A549 (cell line): ENCODE data around the gene DYRK1A. TPM values are rescaled to one million over a fixed set of nuclear protein-coding genes. Genes with fewer than 3 reads are reported as not detected.

Source experiments
- ATAC-seq, 2 experiments: fragments of 200-7000 bp in 1 of 2; fragments of >200 bp in 1 of 2; cut with Nextera tagmentation in 1 of 2; cut with Tn5 transposase in 1 of 2; 3 replicates each; pipeline versions ENCODE4 v1.8.0 to v1.9.1; 2018 to 2020; ENCODE audit warnings: mild to moderate bottlenecking in 1 of 2, moderate library complexity in 1 of 2
- CTCF ChIA-PET: fragments of 300-600 bp; sonication (Branson Sonifier 250); formaldehyde crosslinking; extraction: SDS; loops from one replicate; lab custom pipeline; 2021; ENCODE audit warnings: antibody characterized with exemption, inconsistent platforms; lab: Yijun Ruan, JAX
- POLR2A ChIA-PET: fragments of 350-600 bp; formaldehyde crosslinking; extraction: SDS; loops from one replicate; lab custom pipeline; 2021; ENCODE audit warnings: antibody characterized with exemption, inconsistent platforms; lab: Yijun Ruan, JAX
- DNase-seq, 2 experiments: peaks; one replicate each; pipeline versions ENCODE4 v3.0.0 to v3.0.0-alpha.2; 2011 to 2016; ENCODE audit warnings: low read depth in 1 of 2, low spot score in 1 of 2
- FAIRE-seq: peaks from 2 replicates; lab custom pipeline; 2011; peaks lifted over from hg19 to GRCh38; lab: Jason Lieb, UNC
- H3K27ac ChIP-seq, 2 experiments: fragments of >200 bp; sonication (Bioruptor Twin); formaldehyde crosslinking; 3 replicates each; pipeline ENCODE4 v1.5.1; 2016 to 2017
- H3K4me1 ChIP-seq: fragments of >200 bp; sonication (Bioruptor Twin); formaldehyde crosslinking; 3 replicates; pipeline ENCODE4 v1.6.1; 2016
- H3K4me2 ChIP-seq: fragments of >200 bp; sonication (Bioruptor Twin); formaldehyde crosslinking; 3 replicates; pipeline ENCODE4 v1.6.1; 2016
- H3K4me3 ChIP-seq: fragments of >200 bp; sonication (Bioruptor Twin); formaldehyde crosslinking; 3 replicates; pipeline ENCODE4 v1.5.1; 2016
- H3K9me3 ChIP-seq: fragments of >200 bp; sonication (Bioruptor Twin); formaldehyde crosslinking; 3 replicates; pipeline ENCODE4 v1.6.1; 2016
- CBX2 ChIP-seq: fragments of 200-600 bp; sonication (generic); IDR thresholded peaks from 2 replicates; pipeline ENCODE4 v1.6.1; 2016; ENCODE audit warnings: low read depth, mild to moderate bottlenecking, borderline replicate concordance
- CHD2 ChIP-seq: fragments of 150-350 bp; IDR thresholded peaks from 2 replicates; pipeline ENCODE4 v1.6.1; 2014; ENCODE audit warnings: low read length; ENCODE audit not compliant: partially characterized antibody
- E2F6 ChIP-seq: IDR thresholded peaks from 2 replicates; pipeline ENCODE4 v1.6.1; 2012; ENCODE audit warnings: low read depth, borderline replicate concordance
- ESRRA ChIP-seq: fragments of 150-350 bp; IDR thresholded peaks from 2 replicates; pipeline ENCODE4 v1.6.1; 2014; ENCODE audit warnings: mild to moderate bottlenecking, low read length, borderline replicate concordance
- FOSB ChIP-seq: fragments of 250-450 bp; sonication (Bioruptor Pico); IDR thresholded peaks from 2 replicates; pipeline ENCODE4 v1.5.0; 2020; ENCODE audit warnings: mild to moderate bottlenecking, moderate library complexity
- JUN ChIP-seq, 2 experiments: fragments of >200 bp; sonication (Bioruptor Twin); formaldehyde crosslinking; IDR thresholded peaks; 2 replicates in 1 of 2; 3 replicates in 1 of 2; pipeline ENCODE4 v1.6.1; 2016 to 2017
- KDM1A ChIP-seq: fragments of 200-600 bp; sonication (generic); IDR thresholded peaks from 2 replicates; pipeline ENCODE4 v1.6.1; 2016; ENCODE audit warnings: low read depth, mild to moderate bottlenecking
- MAFK ChIP-seq: fragments of 450-650 bp; IDR thresholded peaks from 2 replicates; pipeline ENCODE4 v1.6.1; 2014; ENCODE audit not compliant: partially characterized antibody
- MAX ChIP-seq: IDR thresholded peaks from 2 replicates; pipeline ENCODE4 v1.6.1; 2012
- POLR2A ChIP-seq: IDR thresholded peaks from 2 replicates; pipeline ENCODE4 v1.6.1; 2012; ENCODE audit warnings: mild to moderate bottlenecking, low read length
- POLR2AphosphoS2 ChIP-seq: conservative IDR thresholded peaks from 2 replicates; pipeline ENCODE4 v1.6.1; 2012; ENCODE audit warnings: low read length, improper control_type of control experiment, inconsistent platforms
- RAD21 ChIP-seq, 2 experiments: fragments of >200 bp in 1 of 2; sonication (Bioruptor Twin) in 1 of 2; formaldehyde crosslinking in 1 of 2; IDR thresholded peaks in 1 of 2; conservative IDR thresholded peaks in 1 of 2; 2 replicates in 1 of 2; 3 replicates in 1 of 2; pipeline ENCODE4 v1.6.1; 2012 to 2018; ENCODE audit warnings: inconsistent platforms in 1 of 2
- RARB ChIP-seq: fragments of 250-450 bp; sonication (Bioruptor Pico); IDR thresholded peaks from 2 replicates; pipeline ENCODE4 v1.8.0; 2021; ENCODE audit warnings: mild to moderate bottlenecking, moderate library complexity
- RCOR1 ChIP-seq: fragments of 150-350 bp; IDR thresholded peaks from 2 replicates; pipeline ENCODE4 v1.6.1; 2014; ENCODE audit warnings: antibody characterized with exemption, low read length, low read depth
- REST ChIP-seq: fragments of 200-600 bp; sonication (generic); IDR thresholded peaks from 2 replicates; pipeline ENCODE4 v1.6.1; 2016; ENCODE audit warnings: antibody characterized with exemption, mild to moderate bottlenecking, moderate library complexity
- SMC3 ChIP-seq: fragments of >200 bp; sonication (Bioruptor Twin); formaldehyde crosslinking; IDR thresholded peaks from 3 replicates; pipeline ENCODE4 v1.6.1; 2018; ENCODE audit warnings: inconsistent platforms
- ZC3H11A ChIP-seq: fragments of 450-650 bp; IDR thresholded peaks from 2 replicates; pipeline ENCODE4 v1.6.1; 2014; ENCODE audit warnings: antibody characterized with exemption, mild to moderate bottlenecking
- ZNF302 ChIP-seq: fragments of 250-450 bp; sonication (Bioruptor Pico); IDR thresholded peaks from 2 replicates; pipeline ENCODE4 v1.9.0; 2021; ENCODE audit warnings: inconsistent platforms, mild to moderate bottlenecking, moderate library complexity
- WGBS: methylation state at CpG from one replicate; pipeline ENCODE4 v1.1.6; 2017; ENCODE audit errors: missing lambda C conversion rate; 5-methylcytosine and 5-hydroxymethylcytosine counted together
- polyA plus RNA-seq, 4 experiments: library from polyadenylated mRNA; depleted of rRNA in 3 of 4; stranded (reverse); fragments of >200 nt; fragmentation: RNase III in 1 of 4; extraction: RNeasy Plus Mini Kit Qiagen cat#74134 plus additional on column Dnase treatment in 1 of 4; gene quantifications; 2 replicates in 3 of 4; 3 replicates in 1 of 4; pipeline ENCODE4 v1.2.3, GENCODE V29; 2011 to 2017

Gene DYRK1A
- polyA plus RNA-seq, 2 of the 4 experiments (the other 2 are of a cell fraction), result 12.7 to 29.4 TPM

- no peak for TF ChIP-seq CBX2
- no peak for TF ChIP-seq FOSB (CRISPR knock-in tag)
- TF ChIP-seq RCOR1, result no peak
- TF ChIP-seq REST, result no peak
- TF ChIP-seq KDM1A, result no peak
- TF ChIP-seq POLR2A, result no peak
- TF ChIP-seq RAD21 (conservative IDR thresholded peaks at IDR 0.05 in 1 of 2, IDR thresholded peaks at IDR 0.05 in 1 of 2), result no peak
These were observed 186.0 kb downstream of the DYRK1A start (continued) for GRCh38 chr21:37552496-37553029.

- no peak overlapping the region for H3K4me3 ChIP-seq
- DNase-seq, result no peak
- no peak for ATAC-seq
- H3K9me3 ChIP-seq, result no peaks in the 10 kb centered on the region
- H3K27ac ChIP-seq, result no peak overlapping the region
- CTCF ChIA-PET, result no interaction called here
- H3K4me2 ChIP-seq, result no peak overlapping the region
- TF ChIP-seq MAFK (no peak), JUN (IDR thresholded peaks at IDR 0.05) (no peak), SMC3 (no peak), MAX (no peak), RCOR1 (no peak), ESRRA (no peak), CHD2 (no peak), ZC3H11A (no peak), E2F6 (no peak), ZNF302 (CRISPR knock-in tag) (no peak), RAD21 (conservative IDR thresholded peaks at IDR 0.05 in 1 of 2, IDR thresholded peaks at IDR 0.05 in 1 of 2) (no peak), REST (no peak), POLR2AphosphoS2 (no peak), RARB (no peak)
- POLR2A ChIA-PET, result interaction anchor here (3.2 kb wide), 1 partner anchor 11 kb away, joined by 18 read pairs; no protein-coding TSS in a partner anchor
- peaks cover 6% of the 10 kb centered on the region for H3K4me1 ChIP-seq
- FAIRE-seq, result no peak
- WGBS, result 79% methylated on average over 10 of the region's 10 CpGs
These were observed 186.5 kb downstream of the DYRK1A start for GRCh38 chr21:37553078-37553481.
